Measurements from ENCODE around the gene TSPEAR.
"Not testable (repeated sequence)": the region's sequence is repeated elsewhere in the genome, so short reads cannot be mapped to it uniquely, and the experiment has no call there.

TSPEAR gene

DNA sequence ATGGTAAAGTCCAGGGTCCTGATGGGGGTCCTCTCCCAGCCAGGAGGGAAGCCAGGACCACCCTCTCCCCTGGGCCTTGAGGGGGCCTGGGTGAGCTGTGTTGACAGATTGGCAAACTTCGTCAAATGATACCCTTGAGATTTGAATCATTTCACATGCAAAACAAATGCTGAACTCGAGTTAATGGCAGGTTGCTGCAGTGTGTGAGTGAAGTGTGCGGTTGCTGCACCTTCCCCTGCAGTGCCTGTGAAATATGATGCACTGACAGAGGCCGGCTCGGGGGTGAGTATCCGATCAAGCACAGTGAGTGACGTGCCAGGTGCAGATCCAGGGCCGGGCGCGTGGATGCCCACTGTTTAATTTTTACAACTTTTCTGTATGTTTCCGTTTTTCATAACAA lies 23.7 kb downstream of the TSPEAR start:
- H3K27me3 Mint-ChIP-seq = peaks cover 18 to 36% of the 10 kb centered on the region in 2 donors
- no peak for DNase-seq
- no peaks in the 10 kb centered on the region for H3K36me3 Mint-ChIP-seq (ENCODE audit: insufficient read depth)
- H3K4me3 Mint-ChIP-seq = no peak overlapping the region
- H3K27ac Mint-ChIP-seq = peak overlapping the region in 1 of 2 donors; percentile 57
- peaks cover 9 to 13% of the 10 kb centered on the region in 2 donors for H3K4me1 Mint-ChIP-seq (ENCODE audit: low read depth in 2 of 2)
- ATAC-seq (replicated peaks) = no peak
- no peaks in the 10 kb centered on the region for H3K9me3 Mint-ChIP-seq

DNA sequence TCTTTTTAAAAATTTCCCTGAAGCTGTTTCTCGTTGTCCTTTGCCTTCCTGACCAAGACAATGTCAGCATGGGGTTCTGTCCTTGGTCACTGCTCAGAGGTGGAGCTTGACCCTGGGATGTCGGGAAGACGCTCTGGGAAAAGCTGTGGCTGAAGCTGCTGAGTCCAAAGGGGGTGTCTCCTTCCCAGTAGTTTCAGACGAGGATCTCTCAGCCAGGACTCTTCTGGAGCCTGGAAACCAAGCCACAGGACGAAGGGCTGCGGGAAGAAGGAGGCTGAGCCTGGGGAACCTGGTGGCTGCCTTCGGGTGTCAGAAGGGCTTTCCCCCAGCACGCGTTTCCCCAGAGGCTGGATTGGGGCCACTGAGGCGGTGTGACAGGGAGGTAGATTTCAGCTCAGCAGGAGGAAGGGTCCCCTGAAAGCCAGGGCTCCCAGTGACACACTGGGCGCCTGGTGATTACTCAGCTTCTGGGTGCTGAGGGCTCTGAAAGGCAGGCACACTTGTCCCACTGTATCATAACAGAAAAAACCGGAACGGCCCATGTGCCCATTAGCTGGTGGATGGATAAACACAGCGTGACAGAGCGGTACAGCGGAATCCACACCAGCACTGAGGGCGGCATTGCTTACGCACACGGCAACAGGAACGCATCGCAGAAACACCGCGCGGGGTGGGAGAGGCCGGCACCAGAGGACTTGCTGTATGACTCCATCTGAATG lies 24.4 kb downstream of the TSPEAR start:
- Mint-ChIP-seq H3K4me3 (no peak overlapping the region), H3K9me3 (no peaks in the 10 kb centered on the region), H3K27me3 (peaks cover 18 to 43% of the 10 kb centered on the region in 2 donors), H3K4me1 (ENCODE audit: low read depth in 2 of 2) (peaks cover 9 to 13% of the 10 kb centered on the region in 2 donors), H3K27ac (peak overlapping the region in 1 of 2 donors; percentile 51), H3K36me3 (ENCODE audit: insufficient read depth) (no peaks in the 10 kb centered on the region)
- no peak for ATAC-seq (replicated peaks)
- DNase-seq = no peak

DNA sequence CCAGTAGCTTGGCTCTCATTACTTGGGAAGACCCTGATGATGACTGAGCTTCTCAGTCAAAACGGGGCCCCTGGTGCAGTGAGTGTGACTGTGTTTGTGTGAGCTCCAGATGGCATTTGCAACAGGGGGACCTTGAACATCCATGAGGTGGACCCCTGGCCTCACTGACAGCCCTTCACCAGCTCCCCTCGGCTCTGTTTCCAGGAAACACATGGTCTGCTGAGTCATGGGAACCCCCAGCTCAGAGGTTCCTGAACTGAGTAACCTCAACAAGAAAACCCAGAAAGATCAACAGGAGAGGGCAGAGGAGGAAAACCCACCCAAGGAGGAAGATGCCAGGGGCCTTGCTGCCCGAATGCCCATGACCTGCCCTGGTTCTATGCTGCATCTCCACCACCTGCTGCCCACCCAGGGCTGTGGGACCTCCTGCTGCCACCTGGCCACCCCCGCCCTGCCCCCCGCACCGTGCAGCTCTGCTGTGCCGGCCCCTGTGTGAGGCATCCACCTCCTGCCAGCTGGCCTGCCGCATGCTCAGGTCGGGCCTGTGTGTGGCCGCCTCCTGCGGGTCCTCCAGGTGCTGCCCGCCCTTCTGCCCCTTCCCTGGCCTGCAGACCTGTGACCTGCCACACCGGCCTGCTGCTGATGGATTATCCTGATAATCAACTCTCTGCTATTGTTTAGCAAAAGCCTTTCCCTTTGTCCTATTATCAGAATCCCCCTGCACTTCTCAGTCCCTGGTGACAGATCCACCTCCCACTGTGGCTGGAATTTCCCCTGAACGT lies 25.2 kb downstream of the TSPEAR start:
- no peak overlapping the region for H3K4me3 Mint-ChIP-seq
- H3K36me3 Mint-ChIP-seq (ENCODE audit: insufficient read depth) = no peaks in the 10 kb centered on the region
- H3K9me3 Mint-ChIP-seq = no peaks in the 10 kb centered on the region
- peak overlapping the region in 1 of 2 donors; percentile 51 for H3K27ac Mint-ChIP-seq
- DNase-seq (no peak), ATAC-seq (replicated peaks) (no peak)
- H3K4me1 Mint-ChIP-seq (ENCODE audit: low read depth in 2 of 2) = peaks cover 9 to 13% of the 10 kb centered on the region in 2 donors
- peaks cover 20 to 51% of the 10 kb centered on the region in 2 donors for H3K27me3 Mint-ChIP-seq

DNA sequence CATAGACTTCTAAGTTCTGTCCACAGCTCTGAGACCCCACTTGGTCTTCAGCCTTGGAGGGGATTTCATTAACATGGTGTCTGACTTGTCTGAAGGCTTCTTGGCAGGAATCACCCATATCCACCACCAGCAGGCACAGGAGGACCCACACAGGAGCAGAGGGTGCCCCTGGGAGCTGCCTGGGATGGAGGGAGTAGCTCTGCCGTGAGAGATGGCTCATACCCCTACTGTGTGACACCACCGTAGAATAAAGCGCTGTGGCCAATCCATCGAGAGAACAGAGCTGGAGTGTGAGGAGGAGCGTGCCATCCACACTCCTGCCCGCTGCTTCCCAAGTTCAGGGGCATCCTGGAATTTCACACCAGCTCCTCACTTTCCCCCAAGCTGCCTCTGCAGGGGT lies 26.3 kb downstream of the TSPEAR start:
- peak overlapping the region in 1 of 2 donors; percentile 15 for H3K27ac Mint-ChIP-seq
- ATAC-seq (replicated peaks); H3K36me3 Mint-ChIP-seq (ENCODE audit: insufficient read depth); H3K9me3 Mint-ChIP-seq; DNase-seq; H3K4me3 Mint-ChIP-seq: not testable (repeated sequence)
- peaks cover 9 to 13% of the 10 kb centered on the region in 2 donors for H3K4me1 Mint-ChIP-seq (ENCODE audit: low read depth in 2 of 2)
- H3K27me3 Mint-ChIP-seq = peaks cover 22 to 58% of the 10 kb centered on the region in 2 donors

DNA sequence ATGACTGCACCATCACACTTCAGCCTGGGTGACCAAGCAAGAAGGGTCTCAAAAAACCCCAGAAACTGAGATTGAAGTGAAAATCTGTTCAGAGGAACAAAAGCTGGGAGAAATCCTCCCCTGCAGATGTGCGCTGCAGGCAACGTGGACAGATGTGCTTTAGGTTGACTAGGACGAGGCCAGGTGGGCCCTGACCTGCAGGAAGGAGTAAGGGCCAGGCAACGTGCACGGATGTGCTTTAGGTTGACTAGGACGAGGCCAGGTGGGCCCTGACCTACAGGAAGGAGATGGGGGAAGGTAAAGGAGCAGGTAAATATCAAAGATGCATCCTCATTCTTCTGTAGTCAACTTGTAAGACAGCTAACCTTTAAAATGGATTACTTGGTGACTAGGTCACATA lies 26.9 kb downstream of the TSPEAR start:
- Mint-ChIP-seq H3K27ac (peak overlapping the region in 1 of 2 donors; percentile 15), H3K27me3 (peaks cover 22 to 64% of the 10 kb centered on the region in 2 donors), H3K9me3 (no peaks in the 10 kb centered on the region), H3K4me3 (no peak overlapping the region), H3K4me1 (ENCODE audit: low read depth in 2 of 2) (peaks cover 9 to 13% of the 10 kb centered on the region in 2 donors), H3K36me3 (ENCODE audit: insufficient read depth) (no peaks in the 10 kb centered on the region)
- DNase-seq (no peak), ATAC-seq (replicated peaks) (no peak)

DNA sequence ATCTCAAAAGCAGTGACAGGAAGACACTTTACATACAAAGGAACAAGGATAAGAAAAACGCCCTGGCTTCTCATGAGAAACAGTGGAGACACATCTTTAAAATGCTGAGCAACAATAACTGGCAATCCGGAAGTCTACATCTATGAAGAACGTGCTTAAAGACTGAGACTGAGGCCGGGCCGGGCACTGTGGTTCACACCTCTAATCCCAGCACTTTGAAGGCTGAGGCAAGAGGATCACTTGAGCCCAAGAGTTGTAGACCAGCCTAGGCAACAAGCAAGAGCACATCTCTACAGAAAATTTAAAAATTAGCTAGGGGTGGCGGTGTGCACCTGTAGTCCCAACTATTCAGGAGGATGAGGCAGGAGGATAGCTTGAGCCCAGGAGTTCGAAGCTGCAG lies 27.3 kb downstream of the TSPEAR start:
- ATAC-seq (replicated peaks) (no peak), DNase-seq (no peak)
- peaks cover 9 to 13% of the 10 kb centered on the region in 2 donors for H3K4me1 Mint-ChIP-seq (ENCODE audit: low read depth in 2 of 2)
- no peaks in the 10 kb centered on the region for H3K9me3 Mint-ChIP-seq
- H3K4me3 Mint-ChIP-seq = no peak overlapping the region
- H3K36me3 Mint-ChIP-seq (ENCODE audit: insufficient read depth) = no peaks in the 10 kb centered on the region
- peaks cover 22 to 64% of the 10 kb centered on the region in 2 donors for H3K27me3 Mint-ChIP-seq
- H3K27ac Mint-ChIP-seq = peak overlapping the region in 1 of 2 donors; percentile 15

DNA sequence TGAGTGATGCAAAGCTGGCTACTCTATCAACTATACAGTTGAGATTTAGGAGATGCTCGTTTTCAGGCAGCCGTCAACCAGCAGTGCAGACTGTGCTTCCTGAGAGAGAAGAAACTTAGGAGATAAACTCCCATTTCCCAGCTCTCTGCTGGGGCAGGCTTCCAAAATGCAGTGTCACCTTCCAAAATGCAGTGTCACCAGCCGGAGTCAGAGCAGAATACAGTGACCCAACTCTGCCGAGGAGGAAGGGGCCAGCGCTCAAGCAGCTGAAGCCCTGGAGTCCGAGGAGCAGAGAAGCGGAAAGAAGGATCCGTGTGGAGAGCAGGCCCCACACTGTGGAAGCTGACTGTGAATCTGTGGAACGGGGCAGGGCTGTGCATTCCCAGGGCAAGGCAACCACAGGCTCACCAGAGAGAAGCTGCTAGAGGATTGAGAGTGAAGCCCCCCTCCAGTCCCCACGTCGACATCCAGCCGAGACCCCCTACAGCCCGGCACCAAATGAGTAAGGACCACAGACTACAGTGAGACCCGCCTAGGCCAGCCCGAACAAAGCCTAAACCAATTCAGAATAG lies 28.7 kb downstream of the TSPEAR start:
- peaks cover 9 to 13% of the 10 kb centered on the region in 2 donors for H3K4me1 Mint-ChIP-seq (ENCODE audit: low read depth in 2 of 2)
- no peak overlapping the region for H3K4me3 Mint-ChIP-seq
- DNase-seq = no peak
- H3K27ac Mint-ChIP-seq = no peak overlapping the region
- H3K9me3 Mint-ChIP-seq = no peaks in the 10 kb centered on the region
- H3K27me3 Mint-ChIP-seq = peaks cover 22 to 56% of the 10 kb centered on the region in 2 donors
- ATAC-seq (replicated peaks) = no peak
- no peaks in the 10 kb centered on the region for H3K36me3 Mint-ChIP-seq (ENCODE audit: insufficient read depth)

DNA sequence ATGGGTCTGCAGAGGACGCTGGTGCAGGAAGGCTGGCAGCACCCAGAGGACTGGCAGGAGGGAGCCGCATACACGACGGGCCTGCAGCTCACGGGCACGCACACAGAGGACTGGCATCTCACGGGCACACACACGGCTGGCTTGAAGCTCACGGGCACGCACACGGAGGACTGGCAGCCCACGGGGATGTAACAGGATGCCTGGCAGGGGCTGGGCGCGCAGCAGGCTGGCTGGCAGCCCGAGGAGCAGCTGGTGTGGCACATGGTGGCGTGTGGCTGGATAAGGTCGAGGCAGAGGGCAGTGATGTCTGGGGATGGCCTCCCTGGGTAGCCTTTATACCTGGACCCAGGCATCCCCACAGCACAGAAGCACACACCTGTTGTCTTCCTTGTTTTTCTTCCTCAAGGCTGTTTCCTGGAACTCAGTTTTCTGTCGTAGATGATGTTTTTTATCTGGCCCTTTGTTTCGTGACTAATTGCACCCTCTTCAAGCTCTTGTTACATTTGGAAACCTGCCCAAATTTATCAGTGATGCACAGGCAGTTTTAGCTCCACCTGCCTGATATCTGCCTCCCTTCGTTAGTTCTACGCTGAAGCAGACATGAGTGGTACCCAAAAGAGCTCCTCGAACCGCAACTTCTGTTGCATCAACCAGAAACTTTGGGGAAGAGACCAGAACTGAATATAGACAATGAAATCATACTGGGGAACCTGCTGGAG lies 29.4 kb downstream of the TSPEAR start, which contains the start of gene KRTAP12-1:
Gene KRTAP12-1, minus strand, starts transcription at position 303 of the 719 bp plus-strand sequence. Its CDS starts 40 bp downstream, at position 263.
- Mint-ChIP-seq H3K4me3 (no peak within 1 kb of the TSS), H3K27ac (no peak within 1 kb of the TSS), H3K9me3 (no peaks in the 10 kb centered on the region), H3K27me3 (peaks cover 20 to 49% of the 10 kb centered on the region in 2 donors), H3K36me3 (ENCODE audit: insufficient read depth) (no peaks in the 10 kb centered on the region), H3K4me1 (ENCODE audit: low read depth in 2 of 2) (peaks cover 9 to 13% of the 10 kb centered on the region in 2 donors)
- ATAC-seq (replicated peaks) (no peak), DNase-seq (no peak)

DNA sequence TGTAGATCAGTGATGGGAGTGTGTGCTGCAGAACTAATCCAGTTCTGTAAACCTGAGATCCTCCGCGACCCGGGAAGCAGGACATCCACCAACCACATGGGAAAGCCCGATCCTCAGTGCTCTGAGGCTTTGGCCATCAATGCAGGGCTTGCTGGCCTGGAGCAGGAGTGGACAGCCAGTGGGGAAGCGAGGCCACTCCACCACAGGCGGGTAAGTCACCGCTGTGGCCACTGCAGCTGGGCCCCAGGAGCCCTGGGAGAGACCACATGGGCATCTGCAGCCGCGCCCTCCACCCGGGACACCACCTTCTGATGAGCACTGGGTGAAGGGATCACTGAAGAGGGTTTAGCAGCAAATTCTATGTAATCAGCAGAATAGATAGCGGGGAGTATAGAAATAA lies 30.2 kb downstream of the TSPEAR start:
- Mint-ChIP-seq H3K36me3 (ENCODE audit: insufficient read depth) (no peaks in the 10 kb centered on the region), H3K9me3 (no peaks in the 10 kb centered on the region), H3K27ac (no peak overlapping the region), H3K4me3 (no peak overlapping the region), H3K4me1 (ENCODE audit: low read depth in 2 of 2) (peaks cover 4 to 6% of the 10 kb centered on the region in 2 donors), H3K27me3 (peaks cover 12 to 41% of the 10 kb centered on the region in 2 donors)
- no peak for ATAC-seq (replicated peaks)
- DNase-seq = no peak

DNA sequence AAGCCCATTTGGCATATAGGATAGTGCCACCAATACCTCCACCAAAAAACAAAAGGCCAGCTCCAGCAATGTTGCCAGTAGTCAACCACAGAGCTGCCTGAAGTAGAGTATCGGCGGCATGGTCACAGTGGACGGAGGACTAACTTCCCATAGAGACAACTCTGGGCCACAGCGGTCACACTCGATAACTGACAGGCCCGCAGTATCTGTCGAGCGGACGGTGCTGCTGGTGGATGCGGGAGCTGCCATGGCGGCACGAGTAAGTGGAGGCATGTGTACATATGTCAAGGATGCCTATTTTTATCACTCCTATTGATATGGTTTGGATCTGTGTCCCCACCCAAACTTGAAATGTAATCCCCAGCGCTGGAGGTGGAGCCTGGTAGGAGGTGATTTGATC lies 33.5 kb downstream of the TSPEAR start:
- DNase-seq (no peak), ATAC-seq (replicated peaks) (no peak)
- no peak overlapping the region for H3K27ac Mint-ChIP-seq
- peaks cover 5 to 30% of the 10 kb centered on the region in 2 donors for H3K27me3 Mint-ChIP-seq
- peaks cover 4% of the 10 kb centered on the region for H3K36me3 Mint-ChIP-seq (ENCODE audit: insufficient read depth)
- H3K9me3 Mint-ChIP-seq = peaks cover 0 to 4% of the 10 kb centered on the region in 2 donors
- no peak overlapping the region for H3K4me3 Mint-ChIP-seq
- no peaks in the 10 kb centered on the region for H3K4me1 Mint-ChIP-seq (ENCODE audit: low read depth in 2 of 2)

DNA sequence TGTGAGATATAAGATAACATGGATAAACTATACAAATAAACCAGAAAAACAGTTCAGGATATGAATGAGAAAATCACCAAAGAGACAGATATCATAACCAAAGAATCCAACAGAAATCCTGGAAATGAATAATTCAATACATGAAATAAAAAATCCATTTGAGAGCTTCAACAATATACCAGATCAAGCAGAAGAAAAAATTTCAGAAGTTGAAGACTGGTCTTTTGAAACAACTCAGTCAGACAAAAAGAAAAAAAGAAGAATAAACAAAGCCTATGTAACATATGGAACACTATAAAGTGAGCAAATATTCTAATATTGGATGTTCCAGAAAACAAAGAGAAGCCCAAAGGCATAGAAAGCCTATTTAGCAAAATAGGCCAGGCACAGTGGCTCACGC lies 39.5 kb downstream of the TSPEAR start:
- Mint-ChIP-seq H3K36me3 (ENCODE audit: insufficient read depth) (peaks cover 4% of the 10 kb centered on the region), H3K4me3 (no peak overlapping the region), H3K27ac (no peak overlapping the region), H3K4me1 (ENCODE audit: low read depth in 2 of 2) (peaks cover 0 to 11% of the 10 kb centered on the region in 2 donors), H3K9me3 (peaks cover 0 to 6% of the 10 kb centered on the region in 2 donors), H3K27me3 (peaks cover 0 to 8% of the 10 kb centered on the region in 2 donors)
- ATAC-seq (replicated peaks) = no peak
- no peak for DNase-seq

DNA sequence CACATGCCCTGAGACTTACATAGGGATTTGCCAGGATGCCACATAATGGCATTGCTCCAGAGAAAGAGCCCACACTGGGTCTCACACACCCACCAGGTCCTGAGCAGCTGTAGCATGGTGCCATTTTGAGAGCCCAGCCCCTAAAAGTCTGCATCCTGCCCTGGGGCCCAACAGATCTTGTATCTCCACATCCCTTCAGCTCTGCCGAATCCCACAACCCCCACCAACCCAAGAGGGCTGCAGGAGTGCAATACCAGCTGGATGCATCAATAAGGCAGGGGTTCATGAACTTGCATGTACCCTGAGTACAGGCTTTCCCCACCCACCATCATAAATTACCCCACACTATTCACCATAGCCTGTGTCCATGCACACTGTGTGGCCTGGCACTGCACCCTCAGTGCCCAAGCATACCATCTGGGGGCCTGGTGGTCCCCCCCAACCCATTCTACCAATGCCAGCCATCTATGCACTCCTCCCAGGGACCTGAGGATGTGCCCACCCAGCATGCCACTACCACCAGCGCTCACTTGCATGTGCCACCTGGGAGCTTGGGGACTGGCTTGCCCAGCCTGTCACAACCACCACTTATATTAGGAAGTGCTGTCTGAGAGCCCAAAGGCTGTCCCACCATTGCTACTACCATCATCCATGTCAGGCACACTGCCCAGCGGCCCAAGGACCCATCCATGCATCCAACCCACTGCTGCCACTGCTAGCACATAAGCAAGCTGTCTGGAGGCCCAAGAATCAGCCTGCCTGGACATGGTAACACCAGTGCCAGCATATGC lies 40.5 kb downstream of the TSPEAR start:
- Mint-ChIP-seq H3K4me3 (no peak overlapping the region), H3K27me3 (peaks cover 0 to 16% of the 10 kb centered on the region in 2 donors), H3K4me1 (ENCODE audit: low read depth in 2 of 2) (peaks cover 2 to 16% of the 10 kb centered on the region in 2 donors), H3K36me3 (ENCODE audit: insufficient read depth) (peaks cover 4% of the 10 kb centered on the region), H3K27ac (no peak overlapping the region), H3K9me3 (peaks cover 0 to 6% of the 10 kb centered on the region in 2 donors)
- no peak for DNase-seq
- ATAC-seq (replicated peaks) = no peak

Measured in effector memory CD8-positive, alpha-beta T cell (primary cell).